Mucosa of descending colon (tissue), 3 donors: ENCODE results near the gene FOXN4. TPM values are rescaled to one million over a fixed set of nuclear protein-coding genes. Genes with fewer than 3 reads are reported as not detected.
"Not testable (repeated sequence)": the region's sequence is repeated elsewhere in the genome, so short reads cannot be mapped to it uniquely, and the experiment has no call there.

Experiments used
- ATAC-seq: fragments of 200-7000 bp; cut with Tn5 transposase; one replicate; pipeline ENCODE4 v1.9.1; 2020; ENCODE audit warnings: mild to moderate bottlenecking, moderate library complexity
- DNase-seq, 3 donors: peaks; one replicate each; pipeline ENCODE4 v3.0.0-alpha.2; 2020
- H3K36me3 ChIP-seq: fragments of 200-600 bp; one replicate; pipeline ENCODE4 v1.8.0; 2021; ENCODE audit warnings: low read depth, mild to moderate bottlenecking
- H3K4me1 ChIP-seq: fragments of 200-600 bp; one replicate; pipeline ENCODE4 v1.8.0; 2021; ENCODE audit warnings: low read depth, mild to moderate bottlenecking
- H3K4me3 ChIP-seq: fragments of 200-600 bp; one replicate; pipeline ENCODE4 v1.8.0; 2021; ENCODE audit warnings: mild to moderate bottlenecking
- H3K9me3 ChIP-seq: fragments of 200-600 bp; one replicate; pipeline ENCODE4 v1.8.0; 2021; ENCODE audit warnings: mild to moderate bottlenecking
- intact Hi-C, 2 donors: fragments of 100-400 bp; cut with DNase I in 1 of 2; cut with micrococcal nuclease in 1 of 2; formaldehyde crosslinking; loops; one replicate each; pipeline versions ENCODE4 v1.11.0 to v1.11.1; 2022; cut with DNase I, micrococcal nuclease
- total RNA-seq, 3 donors: library from RNA; stranded (reverse); fragmentation: NEBNext Ultra II Directional in 2 of 3; extraction: Animal tissue kit (Norgen Biotek cat#: 25700) in 2 of 3; gene quantifications; one replicate each; pipeline versions ENCODE4 v1.2.1 to v1.2.4, GENCODE V29; 2021 to 2023
- TF ChIP-seq, protein P1 (sequence below): fragments of 200-600 bp; IDR thresholded peaks from one replicate; pipeline ENCODE4 v1.8.0; 2022; ENCODE audit warnings: antibody characterized with exemption, mild to moderate bottlenecking
- donor health status: DM: no; HTN: no; CAD: no; lungs with moderate emphysema.
- donor health status: DM: no; HTN: no; CAD: no.
- donor health status: DM: no; HTN: yes; CAD: no.

Gene FOXN4
- total RNA-seq, 3 donors from 2014 or later = 0.25 TPM; not detected in 2

DNA sequence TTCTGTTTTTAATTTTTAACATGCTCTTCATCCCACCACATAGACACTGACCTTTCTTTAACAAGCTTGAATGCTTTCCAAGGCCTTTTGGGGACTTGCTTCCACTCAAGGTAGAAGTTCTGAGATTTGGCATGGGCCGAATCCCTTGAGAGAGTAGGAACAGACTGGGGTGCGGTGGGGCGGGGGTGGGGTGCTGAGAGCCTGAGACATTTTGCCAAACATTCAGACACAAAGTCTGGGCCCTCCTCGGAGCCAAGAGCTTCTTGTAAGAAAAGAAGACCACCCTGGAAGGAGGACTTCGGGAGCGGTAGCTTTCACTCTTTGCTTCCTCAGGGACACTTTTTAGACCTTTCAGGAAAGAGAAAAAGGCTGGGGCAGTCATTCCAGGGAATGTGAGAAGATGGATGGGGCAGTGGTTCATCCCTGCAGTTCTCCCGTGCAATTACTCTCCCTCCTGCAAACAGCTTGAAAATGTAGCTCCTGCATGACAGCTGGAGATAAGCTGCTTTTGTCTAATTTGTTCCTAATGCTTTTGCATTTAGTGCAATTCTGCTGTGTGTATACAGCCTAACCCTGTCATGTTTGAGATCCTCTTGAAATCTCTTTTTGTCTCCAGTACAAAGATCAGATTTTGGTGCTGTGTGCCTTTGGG lies 22.3 kb upstream of the FOXN4 start:
- Histone ChIP-seq H3K9me3 (no peaks in the 10 kb centered on the region), H3K4me1 (no peaks in the 10 kb centered on the region), H3K4me3 (no peak overlapping the region), H3K36me3 (no peaks in the 10 kb centered on the region)
- intact Hi-C loops = no loop called here
- TF ChIP-seq, protein P1, sequence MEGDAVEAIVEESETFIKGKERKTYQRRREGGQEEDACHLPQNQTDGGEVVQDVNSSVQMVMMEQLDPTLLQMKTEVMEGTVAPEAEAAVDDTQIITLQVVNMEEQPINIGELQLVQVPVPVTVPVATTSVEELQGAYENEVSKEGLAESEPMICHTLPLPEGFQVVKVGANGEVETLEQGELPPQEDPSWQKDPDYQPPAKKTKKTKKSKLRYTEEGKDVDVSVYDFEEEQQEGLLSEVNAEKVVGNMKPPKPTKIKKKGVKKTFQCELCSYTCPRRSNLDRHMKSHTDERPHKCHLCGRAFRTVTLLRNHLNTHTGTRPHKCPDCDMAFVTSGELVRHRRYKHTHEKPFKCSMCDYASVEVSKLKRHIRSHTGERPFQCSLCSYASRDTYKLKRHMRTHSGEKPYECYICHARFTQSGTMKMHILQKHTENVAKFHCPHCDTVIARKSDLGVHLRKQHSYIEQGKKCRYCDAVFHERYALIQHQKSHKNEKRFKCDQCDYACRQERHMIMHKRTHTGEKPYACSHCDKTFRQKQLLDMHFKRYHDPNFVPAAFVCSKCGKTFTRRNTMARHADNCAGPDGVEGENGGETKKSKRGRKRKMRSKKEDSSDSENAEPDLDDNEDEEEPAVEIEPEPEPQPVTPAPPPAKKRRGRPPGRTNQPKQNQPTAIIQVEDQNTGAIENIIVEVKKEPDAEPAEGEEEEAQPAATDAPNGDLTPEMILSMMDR = no peak
- DNase-seq (no peak), ATAC-seq (no peak)

DNA sequence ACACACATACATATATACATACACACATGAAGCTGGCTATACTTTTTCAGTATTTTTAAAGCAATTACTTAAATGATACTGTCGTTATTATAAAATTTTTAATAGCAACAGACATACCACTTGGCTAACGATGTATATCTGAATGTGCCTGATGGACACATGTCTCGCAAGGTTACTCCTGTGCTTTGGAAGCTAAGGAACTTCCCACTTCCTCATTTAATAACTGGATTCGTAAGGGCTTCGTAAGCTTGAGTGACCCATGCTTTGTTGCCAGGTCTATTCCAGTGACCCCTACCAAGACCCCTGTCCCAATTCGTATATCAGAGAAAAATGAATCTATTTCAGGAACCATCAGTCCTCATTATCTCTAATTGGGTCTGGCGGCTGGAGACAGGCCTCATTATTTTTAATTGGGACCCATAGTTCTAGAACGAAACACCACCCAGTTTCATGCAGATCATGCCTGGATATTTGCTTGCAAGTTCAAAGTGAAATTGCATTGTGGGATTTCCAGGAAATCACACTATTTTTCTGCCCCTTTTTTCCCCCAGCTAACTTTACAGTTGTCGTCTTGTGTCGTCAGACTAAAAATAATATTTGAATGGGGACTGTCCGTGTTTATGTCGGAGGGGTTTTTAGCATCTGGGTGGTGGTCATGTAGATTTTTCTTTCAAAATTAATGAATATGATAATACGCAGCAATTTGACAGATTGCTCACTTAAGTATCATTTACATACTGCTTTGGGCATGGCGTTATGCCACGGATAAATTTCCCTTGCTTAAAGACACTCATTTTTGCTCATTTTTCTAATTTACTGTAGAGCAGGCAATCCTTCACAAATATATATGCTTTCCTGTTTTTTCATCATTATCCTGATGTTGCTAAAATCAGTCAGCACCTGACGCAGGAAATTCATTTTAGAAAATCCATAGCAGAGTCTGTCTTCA lies 21.5 kb upstream of the FOXN4 start:
- Histone ChIP-seq H3K4me1 (no peaks in the 10 kb centered on the region), H3K4me3 (no peak overlapping the region), H3K9me3 (no peaks in the 10 kb centered on the region), H3K36me3 (no peaks in the 10 kb centered on the region)
- DNase-seq (no peak), ATAC-seq (no peak)
- TF ChIP-seq, protein P1 = no peak
- intact Hi-C loops = no loop called here

DNA sequence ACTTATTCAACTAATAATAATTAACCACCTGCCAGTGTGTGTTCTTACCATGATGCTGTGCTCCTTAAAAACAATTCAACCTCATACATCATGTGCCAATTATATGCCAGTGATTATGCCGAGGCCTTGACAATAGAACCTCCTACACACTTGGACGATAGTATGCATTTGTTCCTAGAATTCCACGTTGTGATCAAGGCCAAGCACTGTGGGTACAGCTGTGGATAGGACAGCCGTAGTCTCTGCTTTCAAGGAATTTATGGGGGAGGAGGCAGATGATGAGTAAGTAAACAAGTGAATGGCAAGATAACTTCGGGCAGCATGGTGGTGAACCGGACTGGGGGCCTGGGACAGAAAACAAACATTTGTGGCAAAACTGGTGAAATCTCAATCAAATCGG lies 20.6 kb upstream of the FOXN4 start:
- Histone ChIP-seq H3K9me3 (no peaks in the 10 kb centered on the region), H3K4me1 (no peaks in the 10 kb centered on the region), H3K4me3 (no peak overlapping the region), H3K36me3 (no peaks in the 10 kb centered on the region)
- DNase-seq (no peak), ATAC-seq (no peak)
- TF ChIP-seq, protein P1 = no peak
- intact Hi-C loops = no loop called here

DNA sequence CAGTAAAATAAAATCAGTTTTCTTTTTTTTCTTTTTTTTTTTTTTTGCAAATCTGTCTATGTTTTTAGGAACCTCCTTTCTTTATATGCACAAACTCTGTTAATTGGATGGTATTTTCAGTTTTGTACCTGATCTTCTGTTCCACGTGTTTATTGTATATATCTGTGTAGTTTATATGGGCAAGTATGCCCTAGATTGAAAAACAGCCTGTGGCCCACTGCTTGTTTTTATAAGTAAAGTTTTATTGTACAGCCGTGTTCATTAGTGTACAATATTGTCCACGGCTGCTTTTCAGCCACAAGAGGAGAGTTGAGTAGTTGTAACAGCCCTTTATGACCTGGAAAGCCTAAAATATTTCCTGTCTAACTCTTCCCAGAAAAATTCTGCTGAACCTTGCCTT lies 19.9 kb upstream of the FOXN4 start:
- ATAC-seq = no peak
- H3K4me3 ChIP-seq = no peak overlapping the region
- TF ChIP-seq, protein P1 = no peak
- DNase-seq = no peak
- H3K4me1 ChIP-seq = no peaks in the 10 kb centered on the region
- H3K9me3 ChIP-seq = no peaks in the 10 kb centered on the region
- H3K36me3 ChIP-seq = no peaks in the 10 kb centered on the region
- intact Hi-C loops = no loop called here

DNA sequence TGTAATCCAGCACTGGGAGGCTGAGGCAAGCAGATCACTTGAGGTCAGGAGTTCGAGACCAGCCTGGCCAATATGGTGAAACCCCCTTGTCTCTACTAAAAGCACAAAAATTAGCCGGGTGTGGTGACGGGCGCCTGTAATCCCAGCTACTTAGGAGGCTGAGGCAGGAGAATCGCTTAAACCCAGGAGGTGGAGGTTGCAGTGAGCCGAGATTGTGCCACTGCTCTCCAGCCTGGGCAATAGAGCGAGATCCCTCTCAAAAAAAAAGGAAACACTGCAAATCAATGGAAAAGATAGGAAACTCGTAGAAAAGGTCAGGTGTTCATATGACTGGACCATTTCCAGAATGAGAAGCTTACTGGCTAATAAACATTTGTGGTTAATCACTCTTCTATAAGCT lies 12.2 kb upstream of the FOXN4 start:
- H3K4me1 ChIP-seq, H3K9me3 ChIP-seq, ATAC-seq, intact Hi-C loops, H3K36me3 ChIP-seq, H3K4me3 ChIP-seq, DNase-seq: not testable (repeated sequence)
